ENCODE data around the gene DUSP3. TPM values are rescaled to one million over a fixed set of nuclear protein-coding genes. Genes with fewer than 3 reads are reported as not detected.

Gene DUSP3
- total and polyA plus RNA-seq, 11 donors = 208 to 363 (median 267) TPM

DNA sequence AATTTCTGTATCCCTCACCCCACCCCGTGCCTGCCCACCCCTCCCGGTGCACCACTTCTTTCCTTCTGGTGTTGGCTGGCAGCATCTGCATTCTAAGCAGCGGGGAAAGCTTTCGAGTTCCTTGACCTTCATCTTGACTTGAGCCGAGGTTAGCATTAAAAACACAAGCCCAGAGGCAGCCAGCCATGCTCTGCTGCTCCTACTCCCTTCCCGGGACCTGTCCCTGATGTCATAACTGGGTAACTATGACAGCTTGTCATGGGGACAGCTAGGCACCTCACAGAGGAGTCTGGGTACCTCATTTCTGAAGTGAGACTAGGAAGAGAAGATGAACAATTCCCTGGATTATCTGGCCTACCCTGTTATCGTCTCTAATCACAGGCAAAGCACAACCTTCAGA is 1.4 kb upstream of the DUSP3 start, which contains the start of gene CFAP97D1:
Gene CFAP97D1, plus strand, starts transcription at position 301 of the 400 bp plus-strand sequence. Its CDS starts 28 bp downstream, at position 329.
- Histone ChIP-seq H3K27me3 (no peaks in the 10 kb centered on the region), H3K9me3 (no peaks in the 10 kb centered on the region), H3K4me1 (peaks cover 7 to 71% (median 30%) of the 10 kb centered on the region in 12 donors), H3K27ac (peak within 1 kb of the TSS; percentile 99 to 100 (median 100)), H3K4me3 (peak within 1 kb of the TSS; percentile 85 to 100 (median 96)), H3K36me3 (peaks cover 0 to 24% (median 10%) of the 10 kb centered on the region in 9 donors)
- ATAC-seq (no peak), DNase-seq (no peak)
- WGBS, 4 donors = 71 to 77% (median 74%) methylated on average over 7 of the region's 7 CpGs
- intact Hi-C loops (cut with DNase I) = loop anchor here in 6 of 10 donors (5.0 to 10.0 kb wide), 5 partner anchors 47 to 67 kb away; partner anchors contain the start of genes MPP3 (in 4 of the 6) and CD300LG (in 2 of the 6)
- TF ChIP-seq, protein P1, sequence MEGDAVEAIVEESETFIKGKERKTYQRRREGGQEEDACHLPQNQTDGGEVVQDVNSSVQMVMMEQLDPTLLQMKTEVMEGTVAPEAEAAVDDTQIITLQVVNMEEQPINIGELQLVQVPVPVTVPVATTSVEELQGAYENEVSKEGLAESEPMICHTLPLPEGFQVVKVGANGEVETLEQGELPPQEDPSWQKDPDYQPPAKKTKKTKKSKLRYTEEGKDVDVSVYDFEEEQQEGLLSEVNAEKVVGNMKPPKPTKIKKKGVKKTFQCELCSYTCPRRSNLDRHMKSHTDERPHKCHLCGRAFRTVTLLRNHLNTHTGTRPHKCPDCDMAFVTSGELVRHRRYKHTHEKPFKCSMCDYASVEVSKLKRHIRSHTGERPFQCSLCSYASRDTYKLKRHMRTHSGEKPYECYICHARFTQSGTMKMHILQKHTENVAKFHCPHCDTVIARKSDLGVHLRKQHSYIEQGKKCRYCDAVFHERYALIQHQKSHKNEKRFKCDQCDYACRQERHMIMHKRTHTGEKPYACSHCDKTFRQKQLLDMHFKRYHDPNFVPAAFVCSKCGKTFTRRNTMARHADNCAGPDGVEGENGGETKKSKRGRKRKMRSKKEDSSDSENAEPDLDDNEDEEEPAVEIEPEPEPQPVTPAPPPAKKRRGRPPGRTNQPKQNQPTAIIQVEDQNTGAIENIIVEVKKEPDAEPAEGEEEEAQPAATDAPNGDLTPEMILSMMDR (IDR thresholded peaks at IDR 0.05) = no peak
- TF ChIP-seq POLR2A (IDR thresholded peaks at IDR 0.05) = no peak

DNA sequence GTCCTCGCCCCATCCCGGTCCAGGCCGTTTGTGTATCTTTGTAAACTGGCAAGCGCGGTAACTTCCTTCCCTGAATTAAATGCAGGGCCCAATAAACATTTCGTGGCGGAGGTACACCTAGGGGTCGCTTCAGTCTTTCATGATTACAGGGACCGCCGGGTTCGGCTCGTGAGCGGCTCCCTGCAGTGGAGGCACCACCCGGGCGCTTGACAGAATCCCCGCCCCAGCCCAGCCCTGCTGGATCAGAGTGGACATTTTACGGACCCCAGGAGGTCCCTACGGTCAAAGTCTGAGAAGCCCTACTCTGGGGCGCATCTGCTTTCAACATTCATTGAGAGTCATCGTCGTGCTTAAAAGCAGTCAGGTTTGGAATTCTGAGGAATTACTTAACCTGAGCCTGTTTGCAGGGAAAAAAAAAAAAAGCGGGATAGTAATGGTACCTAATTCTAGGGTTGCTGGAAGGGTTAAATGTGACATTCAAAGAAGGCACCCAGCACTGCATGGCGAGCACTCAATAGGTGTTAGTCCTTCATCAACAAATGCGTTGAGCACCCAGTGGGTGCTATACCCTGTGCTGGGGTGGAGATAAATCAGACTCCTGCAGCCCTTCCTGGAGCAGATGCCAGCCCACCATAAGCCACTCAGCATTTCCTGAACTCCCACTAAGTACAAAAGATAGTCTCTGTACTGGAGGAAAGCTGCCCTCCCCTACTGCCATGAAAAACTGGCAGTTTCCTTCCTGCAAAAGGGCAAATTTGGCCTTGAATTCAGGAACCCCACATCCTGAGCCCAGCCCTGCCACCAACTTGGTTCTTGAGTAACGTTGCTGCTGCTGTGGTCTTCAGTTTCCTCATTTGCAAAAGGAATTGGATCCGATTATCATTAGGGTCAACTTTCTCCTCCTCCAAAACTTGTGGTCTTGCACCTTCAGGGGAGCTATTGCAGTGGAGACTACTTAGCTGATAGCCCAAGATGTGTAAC is 658 bp upstream of the DUSP3 start:
- Histone ChIP-seq H3K9me3 (no peaks in the 10 kb centered on the region), H3K27me3 (no peaks in the 10 kb centered on the region), H3K4me3 (peak overlapping the region; percentile 85 to 100 (median 96)), H3K27ac (peak overlapping the region; percentile 99 to 100 (median 100)), H3K4me1 (peaks cover 7 to 75% (median 30%) of the 10 kb centered on the region in 12 donors), H3K36me3 (peaks cover 0 to 31% (median 15%) of the 10 kb centered on the region in 9 donors)
- intact Hi-C loops (cut with DNase I) = loop anchor here (2.0 to 10.0 kb wide), 7 partner anchors 48 to 68 kb away; partner anchors contain the start of genes MPP3 (in 8 of the 10) and CD300LG (in 5 of the 10)
- ATAC-seq (peak; percentile 0 to 27 (median 16)), DNase-seq (peak in 1 of 5 donors; percentile 52)
- 7 to 13% (median 9%) methylated on average over 21 to 26 of the region's 26 CpGs for WGBS, 4 donors
- TF ChIP-seq POLR2A (IDR thresholded peaks at IDR 0.05) = peak in 1 of 2 donors; percentile 68
- TF ChIP-seq, protein P1 (IDR thresholded peaks at IDR 0.05) = peak in 6 of 12 donors; percentile 4 to 41 (median 30)

DNA sequence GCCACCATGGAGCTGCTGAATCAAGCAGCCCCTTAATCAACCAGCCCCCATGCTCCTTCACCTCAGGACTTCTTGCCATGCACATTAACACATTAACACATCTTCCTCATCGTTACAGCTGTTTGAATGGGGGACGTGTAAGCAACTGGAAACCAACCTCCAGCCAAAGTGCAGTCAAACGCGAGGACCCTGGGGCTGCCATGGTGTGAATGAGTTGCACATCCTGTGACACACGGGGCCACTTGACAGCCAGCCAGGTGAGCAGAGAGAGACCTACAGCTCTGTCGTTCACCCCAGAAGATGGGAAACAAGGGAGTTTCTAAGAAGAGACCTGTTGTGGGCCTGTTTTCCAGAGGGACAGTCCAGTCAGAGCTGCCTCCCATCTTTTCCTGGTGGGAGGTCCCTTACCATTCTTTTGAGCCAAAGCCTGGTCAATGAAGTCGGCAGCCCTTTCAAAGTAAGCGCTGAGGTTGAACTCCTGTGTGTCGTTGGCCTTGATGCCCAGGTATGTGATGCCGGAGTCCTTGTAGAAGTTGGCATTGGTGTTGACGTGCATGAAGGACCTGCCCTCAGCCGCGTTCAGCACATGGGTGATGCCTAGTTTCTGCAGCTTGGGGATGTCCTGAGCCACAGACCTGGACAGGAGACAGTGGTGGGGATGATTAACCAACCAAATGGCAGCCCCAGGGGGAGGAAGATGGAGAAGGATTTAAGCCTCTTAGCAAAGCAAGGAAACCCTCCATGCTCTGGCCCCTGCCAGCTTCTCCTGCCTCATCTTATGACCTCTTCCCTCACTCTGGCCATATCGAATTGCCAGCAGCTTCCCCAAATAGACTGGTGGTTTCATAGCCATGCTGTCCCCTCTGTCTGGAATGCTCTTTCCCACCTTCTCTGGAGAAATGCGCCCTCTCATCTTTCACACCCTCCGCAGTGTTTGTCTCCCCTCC is 4.2 kb downstream of the DUSP3 start:
- peak overlapping the region in 3 of 12 donors; percentile 22 to 100 (median 99) for H3K27ac ChIP-seq
- H3K36me3 ChIP-seq = peaks cover 0 to 80% (median 64%) of the 10 kb centered on the region in 9 donors
- WGBS, 4 donors = 83 to 88% (median 86%) methylated on average over 16 of the region's 16 CpGs
- TF ChIP-seq, protein P1 (IDR thresholded peaks at IDR 0.05) = no peak
- no peak for TF ChIP-seq POLR2A (IDR thresholded peaks at IDR 0.05)
- H3K4me3 ChIP-seq = no peak overlapping the region
- DNase-seq (no peak), ATAC-seq (no peak)
- no peaks in the 10 kb centered on the region for H3K9me3 ChIP-seq
- peaks cover 8 to 83% (median 39%) of the 10 kb centered on the region in 12 donors for H3K4me1 ChIP-seq
- intact Hi-C loops (cut with DNase I) = loop anchor here in 4 of 10 donors (5.0 kb wide), 2 partner anchors 58 to 73 kb away; partner anchors contain the start of genes MPP3 (in 3 of the 4) and CD300LG (in 2 of the 4)
- H3K27me3 ChIP-seq = no peaks in the 10 kb centered on the region

Measured in heart left ventricle (tissue), 16 donors.